T-cell (primary cell): ENCODE results near the gene LLGL1. TPM values are rescaled to one million over a fixed set of nuclear protein-coding genes. Genes with fewer than 3 reads are reported as not detected.

Source experiments
- ATAC-seq, 4 experiments: fragments of 200-7000 bp in 3 of 4; fragments of 150-1000 bp in 1 of 4; cut with Tn5 transposase; replicated peaks in 1 of 4; 1 replicate in 3 of 4; 2 replicates in 1 of 4; pipeline ENCODE4 v1.10.0; 2021; ENCODE audit warnings: moderate library complexity in 3 of 4, mild to moderate bottlenecking in 2 of 4, moderate number of reproducible peaks in 1 of 4
- CTCF ChIA-PET, 2 donors: fragments of 300-600 bp; sonication (Branson Sonifier 250); formaldehyde crosslinking; loops; one replicate each; lab custom pipeline; 2022; ENCODE audit warnings: antibody characterized with exemption in 2 of 2; lab: Charles Lee
- POLR2A ChIA-PET, 2 donors: fragments of 300-600 bp; sonication (Branson Sonifier 250); formaldehyde crosslinking; loops; one replicate each; lab custom pipeline; 2022; ENCODE audit warnings: antibody characterized with exemption in 2 of 2; lab: Charles Lee
- DNase-seq, 35 experiments: peaks; one replicate each; pipeline versions ENCODE4 v3.0.0 to v3.0.0-alpha.2; 2013 to 2023
- H3K27ac ChIP-seq: one replicate; pipeline ENCODE4 v1.5.1; 2013; ENCODE audit warnings: low read length
- H3K27me3 ChIP-seq, 2 experiments: replicated peaks in 1 of 2; 1 replicate in 1 of 2; 2 replicates in 1 of 2; pipeline versions ENCODE4 v1.6.1 to v1.7.0; 2013; ENCODE audit warnings: low read length in 1 of 2, mixed read lengths in 1 of 2; ENCODE audit not compliant: control insufficient read depth in 2 of 2, insufficient read depth in 2 of 2; ENCODE audit errors: extremely low read depth in 1 of 2
- H3K36me3 ChIP-seq, 2 donors: 1 replicate in 1 of 2; 2 replicates in 1 of 2; pipeline versions ENCODE4 v1.6.1 to v1.7.0; 2013; ENCODE audit warnings: low read length in 1 of 2; ENCODE audit not compliant: control insufficient read depth in 2 of 2, insufficient read depth in 1 of 2; ENCODE audit errors: extremely low read depth in 1 of 2
- H3K4me1 ChIP-seq, 2 experiments: 1 replicate in 1 of 2; 2 replicates in 1 of 2; pipeline versions ENCODE4 v1.6.1 to v1.7.0; 2013; ENCODE audit warnings: low read length in 2 of 2, mixed read lengths in 1 of 2; ENCODE audit not compliant: insufficient read depth in 2 of 2, control insufficient read depth in 1 of 2; ENCODE audit errors: extremely low read depth in 1 of 2
- H3K4me3 ChIP-seq, 2 donors: 1 replicate in 1 of 2; 2 replicates in 1 of 2; pipeline versions ENCODE4 v1.5.1 to v1.7.0; 2013; ENCODE audit warnings: mild to moderate bottlenecking in 2 of 2, low read length in 1 of 2, moderate library complexity in 1 of 2; ENCODE audit not compliant: control insufficient read depth in 1 of 2; ENCODE audit errors: extremely low read depth in 1 of 2
- H3K9me3 ChIP-seq: 2 replicates; pipeline ENCODE4 v1.7.0; 2013
- H3K27ac Mint-ChIP-seq, 2 donors: one replicate each; pipeline ENCODE4 v1.8.0; 2020 to 2021; ENCODE audit warnings: mild to moderate bottlenecking in 2 of 2, mixed read lengths in 2 of 2
- H3K27me3 Mint-ChIP-seq, 2 donors: one replicate each; pipeline ENCODE4 v1.8.0; 2021 to 2022; ENCODE audit warnings: mixed read lengths in 2 of 2
- H3K36me3 Mint-ChIP-seq: one replicate; pipeline ENCODE4 v1.8.0; 2021; ENCODE audit warnings: mixed read lengths
- H3K4me1 Mint-ChIP-seq, 3 donors: one replicate each; pipeline ENCODE4 v1.8.0; 2020 to 2022; ENCODE audit warnings: mixed read lengths in 3 of 3, mild to moderate bottlenecking in 1 of 3
- H3K4me3 Mint-ChIP-seq, 3 donors: one replicate each; pipeline ENCODE4 v1.8.0; 2020 to 2022; ENCODE audit warnings: mild to moderate bottlenecking in 3 of 3, mixed read lengths in 3 of 3, moderate library complexity in 3 of 3
- H3K9me3 Mint-ChIP-seq, 3 donors: one replicate each; pipeline ENCODE4 v1.8.0; 2020 to 2022; ENCODE audit warnings: mixed read lengths in 3 of 3
- WGBS: methylation state at CpG from one replicate; pipeline ENCODE4 v1.1.5; 2013; ENCODE audit warnings: missing lambda C conversion rate; ENCODE audit not compliant: insufficient coverage; 5-methylcytosine and 5-hydroxymethylcytosine counted together
- total RNA-seq, 35 experiments: library from RNA in 6 of 35; stranded (reverse) in 6 of 35; fragments of 120-200 nt in 1 of 35; gene quantifications; one replicate each; pipeline versions ENCODE4 v1.2.1 to v1.2.4 and lab custom pipeline; 2013 to 2026

The LLGL1 gene
- total RNA-seq, 5 donors from 2014 or later (not counting 1 experiment from before 2014, with no cell fraction given), result 13.1 to 24.3 (median 23.2) TPM

DNA sequence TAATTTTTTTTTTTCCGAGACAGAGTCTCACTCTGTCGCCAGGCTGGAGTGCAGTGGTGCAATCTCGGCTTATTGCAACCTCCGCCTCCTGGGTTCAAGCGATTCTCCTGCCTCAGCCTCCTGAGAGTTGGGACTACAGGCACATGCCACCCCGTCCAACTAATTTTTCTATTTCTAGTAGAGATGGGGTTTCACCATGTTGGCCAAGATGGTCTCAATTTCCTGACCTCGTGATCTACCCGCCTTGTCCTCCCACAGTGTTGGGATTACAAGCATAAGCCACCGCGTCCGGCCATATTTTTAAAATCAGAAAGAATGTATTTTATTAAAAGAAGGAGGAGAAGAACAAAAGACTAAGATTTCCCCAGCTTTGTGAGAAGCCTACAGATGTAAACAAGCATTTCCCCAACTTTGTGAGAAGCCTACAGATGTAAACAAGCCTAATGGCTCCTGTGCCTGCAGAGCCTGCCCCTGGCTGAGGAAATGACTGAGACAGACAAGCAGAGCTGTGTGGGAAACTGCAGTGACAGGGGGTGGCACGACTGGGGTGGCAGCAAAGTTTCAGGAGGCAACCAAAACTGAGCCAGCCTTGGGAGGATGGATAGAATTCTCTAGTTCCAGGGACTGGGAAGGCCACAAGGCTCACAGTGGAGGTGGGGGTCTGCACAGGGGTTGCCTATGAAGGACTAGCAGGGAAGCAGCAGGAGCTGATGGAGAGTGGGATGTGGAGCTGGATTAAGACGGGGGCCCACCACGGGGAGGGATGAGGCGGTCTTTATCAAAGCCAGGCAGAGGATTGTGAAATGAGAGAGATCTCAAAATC is 66.5 kb downstream of the LLGL1 start:
- ATAC-seq (no peak), DNase-seq (no peak)
- Histone ChIP-seq H3K27ac (no peak overlapping the region), H3K36me3 (peaks cover 20 to 47% of the 10 kb centered on the region in 2 donors), H3K4me3 (no peak overlapping the region), H3K4me1 (no peaks in the 10 kb centered on the region), H3K9me3 (no peaks in the 10 kb centered on the region), H3K27me3 (no peaks in the 10 kb centered on the region)
- CTCF ChIA-PET, result no interaction called here
- POLR2A ChIA-PET, result no interaction called here
- Mint-ChIP-seq H3K9me3 (no peaks in the 10 kb centered on the region), H3K4me1 (no peaks in the 10 kb centered on the region), H3K27ac (no peak overlapping the region), H3K27me3 (no peaks in the 10 kb centered on the region), H3K36me3 (peaks cover 32% of the 10 kb centered on the region), H3K4me3 (no peak overlapping the region)
- WGBS, result 90% methylated on average over 2 of the region's 15 CpGs

Other genes with a start within 250 kb of the LLGL1 start
- 10 to 100 TPM; 23.6 to 32.9 (median 27.7) TPM for gene ATPAF2, start 186.5 kb upstream of the LLGL1 start, total RNA-seq
- 10 to 100 TPM in 2 of 5 donors, 1 to 10 TPM in 3; 7.9 to 12.3 (median 10.0) TPM for gene GID4, start 186.2 kb upstream of the LLGL1 start, total RNA-seq
- gene DRG2, start 137.7 kb upstream of the LLGL1 start, total RNA-seq, result 10 to 100 TPM; 48.1 to 65.7 (median 57.3) TPM
- 1 to 10 TPM in 4 of 5 donors, under 1 TPM in 1; 0.76 to 1.9 (median 1.3) TPM for gene MYO15A, start 116.9 kb upstream of the LLGL1 start, total RNA-seq
- gene ALKBH5, start 41.8 kb upstream of the LLGL1 start, total RNA-seq, result 100 to 1,000 TPM in 4 of 5 donors, 10 to 100 TPM in 1; 99.0 to 122 (median 103) TPM
- 100 to 1,000 TPM; 257 to 389 (median 319) TPM for gene FLII, start 33.1 kb downstream of the LLGL1 start, total RNA-seq
- 10 to 100 TPM in 4 of 5 donors, 1 to 10 TPM in 1; 10.0 to 19.7 (median 17.6) TPM for gene MIEF2, start 35.0 kb downstream of the LLGL1 start, total RNA-seq
- gene TOP3A, start 89.4 kb downstream of the LLGL1 start, total RNA-seq, result 10 to 100 TPM; 34.0 to 60.4 (median 52.8) TPM
- 10 to 100 TPM; 38.7 to 46.4 (median 45.9) TPM for gene SMCR8, start 89.7 kb downstream of the LLGL1 start, total RNA-seq
- gene SHMT1, start 137.9 kb downstream of the LLGL1 start, total RNA-seq, result 10 to 100 TPM in 3 of 5 donors, 1 to 10 TPM in 2; 8.3 to 14.7 (median 13.1) TPM
- not detected for gene EVPLL, start 152.1 kb downstream of the LLGL1 start, total RNA-seq